NCI-H1105 treated with DMSO at 0.1 percent for 48 hours (cell line): ENCODE data around the gene SHISA8.

Experiments used
- DNase-seq: peaks from one replicate; lab custom pipeline; 2025; lab: John Stamatoyannopoulos, UW

Gene SHISA8

GRCh38 chr22:41933411-41934177 lies 18.7 kb upstream of the SHISA8 start:
- no peak for DNase-seq

DNA sequence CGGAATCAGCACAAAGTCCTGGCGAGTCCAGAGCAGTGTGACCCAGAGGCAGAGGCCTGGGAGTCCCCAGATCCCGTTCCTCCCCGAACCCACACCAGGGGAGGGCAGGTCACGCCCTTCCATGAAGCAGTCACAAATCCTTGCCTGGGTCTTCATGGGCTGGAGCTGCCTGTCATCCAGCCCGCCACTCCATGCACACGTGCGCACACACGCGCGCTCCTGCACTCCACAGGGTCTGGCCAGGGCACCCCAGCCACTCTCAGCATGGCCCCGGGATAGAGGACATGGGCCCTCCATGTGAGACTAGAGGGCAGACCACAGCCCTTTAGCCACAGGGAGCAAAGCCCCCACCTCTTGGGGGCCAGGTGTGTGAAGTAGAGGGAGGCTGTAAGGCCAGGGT lies 17.5 kb upstream of the SHISA8 start:
- no peak for DNase-seq

DNA sequence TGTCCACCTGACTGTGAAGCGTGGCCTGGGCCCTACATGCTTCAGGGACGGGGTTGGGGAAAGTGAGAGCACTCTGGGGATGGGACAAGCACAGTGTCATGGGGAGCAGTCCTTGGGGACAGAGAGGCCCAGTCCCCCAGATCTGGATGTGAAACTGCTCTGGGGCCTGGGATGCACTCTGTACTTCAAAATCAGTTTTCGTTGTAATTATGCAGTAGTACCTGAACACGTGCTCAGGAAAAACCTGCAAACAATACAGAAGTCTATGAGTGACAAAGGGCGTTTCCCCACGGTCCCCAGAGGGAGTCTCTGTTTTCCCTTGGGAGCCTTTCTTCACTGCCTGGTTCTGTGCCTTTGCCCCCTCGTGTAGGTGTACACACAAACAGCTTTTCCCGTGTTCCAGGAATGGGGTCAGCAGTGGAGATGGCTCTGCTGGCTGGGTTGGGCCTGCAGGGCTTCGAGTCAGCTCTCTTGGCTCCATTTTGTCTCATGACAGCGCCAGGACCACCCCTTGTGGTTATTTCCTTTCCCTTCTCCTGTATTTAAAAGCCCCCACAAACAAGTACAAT lies 16.9 kb upstream of the SHISA8 start:
- DNase-seq: no peak

- DNase-seq: no peak
Measured at GRCh38 chr22:41929418-41929810, 14.5 kb upstream of the SHISA8 start.

GRCh38 chr22:41928593-41929417 lies 13.9 kb upstream of the SHISA8 start:
- DNase-seq: no peak

DNA sequence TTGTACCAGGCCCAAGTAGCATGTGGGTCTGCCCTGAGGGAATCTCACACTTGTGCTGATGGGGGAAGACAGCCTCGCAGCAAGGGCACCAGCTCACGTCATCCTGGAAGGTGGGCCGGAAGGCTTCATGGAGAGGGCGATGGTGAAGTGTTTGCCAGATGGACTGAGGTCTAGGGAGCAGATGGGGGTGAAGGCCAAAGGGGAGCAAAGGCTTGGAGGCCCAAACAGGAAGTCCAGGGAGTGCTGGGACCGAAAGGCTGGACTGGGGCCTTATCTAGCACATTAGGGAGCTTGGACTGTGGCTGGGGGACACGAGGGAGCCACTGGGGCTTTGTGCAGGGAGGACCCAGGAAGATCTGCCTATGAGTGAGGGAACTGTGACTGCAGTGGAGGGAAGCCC lies 12.9 kb upstream of the SHISA8 start:
- no peak for DNase-seq

GRCh38 chr22:41925783-41926460 lies 11.0 kb upstream of the SHISA8 start:
- DNase-seq: peak; percentile 32

DNA sequence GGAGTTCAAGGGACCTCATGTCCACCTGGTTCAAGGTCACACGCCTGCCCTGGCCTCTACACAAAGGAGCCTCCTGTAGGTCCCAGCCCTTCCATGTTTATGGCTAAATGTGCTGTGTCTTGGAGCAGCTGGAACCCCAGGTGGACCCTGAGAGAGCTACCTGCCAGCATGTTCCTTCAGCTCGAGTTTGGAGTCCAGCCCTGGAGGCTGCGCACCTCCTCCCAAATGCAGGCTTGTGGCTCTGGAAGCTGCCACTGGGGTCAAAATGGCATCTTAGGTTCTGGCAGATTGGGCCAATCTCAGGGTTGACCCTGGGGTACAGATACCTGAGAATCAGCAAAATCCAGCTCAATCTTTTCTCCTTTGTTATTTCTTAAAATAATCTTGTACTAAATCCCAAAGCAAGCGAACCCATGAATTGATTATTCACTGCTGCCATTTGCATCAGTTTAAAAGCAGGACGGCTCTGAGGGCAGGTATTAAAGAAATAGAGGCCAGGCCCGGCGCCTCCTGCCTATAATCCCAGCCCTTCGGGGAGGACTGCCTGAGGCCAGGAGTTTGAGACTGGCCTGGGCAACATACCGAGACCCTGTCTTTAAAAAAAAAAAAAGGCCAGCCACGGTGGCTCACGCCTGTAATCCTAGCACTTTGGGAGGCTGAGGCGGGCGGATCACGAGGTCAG lies 8.9 kb upstream of the SHISA8 start:
- no peak for DNase-seq

DNA sequence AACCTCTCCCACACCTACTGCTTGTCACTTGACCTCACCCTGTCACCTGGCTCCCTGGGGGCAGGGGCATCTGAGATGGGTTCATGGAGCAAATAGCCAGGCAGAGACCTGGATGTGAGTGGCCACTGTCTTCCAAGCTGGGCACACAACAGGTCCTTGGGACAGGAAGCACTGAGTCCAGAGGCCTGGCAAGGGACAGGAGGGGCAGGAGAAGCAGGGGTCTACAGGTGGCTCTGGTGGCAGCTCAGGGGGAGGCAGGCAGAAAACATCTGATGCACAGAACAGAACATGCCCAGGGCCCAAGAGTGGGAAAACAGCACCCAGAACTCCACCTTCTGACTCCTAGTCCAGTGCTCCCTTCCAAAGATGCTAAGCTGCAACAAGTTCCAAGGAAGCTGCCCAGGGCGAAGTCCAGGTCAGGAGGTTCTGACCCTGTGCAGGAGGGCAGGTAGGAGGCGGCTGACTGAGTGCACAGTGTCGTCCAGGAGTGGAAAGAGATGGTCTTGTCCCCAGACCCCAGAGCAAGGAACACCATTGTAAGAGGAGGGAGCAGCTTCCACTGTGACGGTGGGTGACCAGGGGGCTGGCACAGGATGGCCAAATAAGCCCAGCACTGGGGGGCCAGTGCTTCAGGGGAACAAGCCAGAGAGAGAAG lies 8.2 kb upstream of the SHISA8 start:
- no peak for DNase-seq

DNA sequence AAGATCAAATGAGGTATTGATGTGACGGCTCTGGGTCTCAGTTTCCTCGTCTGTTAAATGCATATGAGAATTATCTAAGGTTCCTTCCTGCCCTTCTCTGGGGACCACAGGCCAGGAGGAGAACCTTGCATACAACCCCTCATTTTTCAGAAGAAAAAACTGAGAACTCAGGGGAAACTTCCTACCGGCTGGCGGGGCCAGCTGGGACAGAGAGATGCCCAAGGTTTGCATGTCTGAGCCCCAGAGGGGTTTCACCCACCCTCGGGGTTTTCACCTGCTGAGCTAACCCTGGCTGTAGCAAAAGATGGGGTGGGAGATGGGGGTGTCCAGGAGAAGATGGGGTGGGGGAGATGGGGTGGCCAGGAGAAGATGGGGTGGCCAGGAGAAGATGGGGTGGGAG lies 7.5 kb upstream of the SHISA8 start:
- no peak for DNase-seq

DNA sequence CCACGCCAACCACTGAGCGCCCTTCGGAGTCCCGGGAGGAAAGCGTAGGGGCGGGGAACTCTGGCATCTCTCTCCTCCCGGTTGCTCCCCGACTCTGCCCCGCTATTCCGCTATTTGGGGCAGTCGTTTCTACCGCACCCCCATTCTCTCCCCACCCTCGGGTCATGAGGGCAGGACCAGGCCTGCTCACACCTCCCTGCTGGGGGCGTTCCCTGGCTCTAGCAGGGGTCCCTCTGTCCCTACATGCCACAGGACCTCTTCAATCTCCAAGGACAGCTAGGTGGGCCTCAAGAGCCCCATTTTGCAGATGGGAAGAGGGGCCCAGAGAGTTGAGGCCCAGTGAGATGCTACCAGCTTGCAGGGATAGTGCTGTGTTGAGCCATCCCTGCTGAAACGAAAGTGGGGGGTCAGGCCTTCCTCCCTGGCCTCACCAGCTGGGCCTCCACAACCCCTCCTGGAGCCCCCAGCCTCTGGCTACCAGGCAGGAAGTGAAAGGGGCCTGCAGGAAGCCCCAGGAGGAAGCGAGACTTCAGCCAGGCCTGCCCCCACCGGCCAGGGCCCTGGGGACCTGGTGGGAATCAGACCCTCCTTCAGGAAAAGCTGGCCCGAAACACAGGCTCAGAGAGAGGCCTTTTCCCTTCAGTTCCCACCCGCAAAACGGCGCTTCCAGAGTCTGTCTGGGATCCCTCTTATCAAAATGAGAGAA lies 5.5 kb upstream of the SHISA8 start:
- DNase-seq: no peak

DNA sequence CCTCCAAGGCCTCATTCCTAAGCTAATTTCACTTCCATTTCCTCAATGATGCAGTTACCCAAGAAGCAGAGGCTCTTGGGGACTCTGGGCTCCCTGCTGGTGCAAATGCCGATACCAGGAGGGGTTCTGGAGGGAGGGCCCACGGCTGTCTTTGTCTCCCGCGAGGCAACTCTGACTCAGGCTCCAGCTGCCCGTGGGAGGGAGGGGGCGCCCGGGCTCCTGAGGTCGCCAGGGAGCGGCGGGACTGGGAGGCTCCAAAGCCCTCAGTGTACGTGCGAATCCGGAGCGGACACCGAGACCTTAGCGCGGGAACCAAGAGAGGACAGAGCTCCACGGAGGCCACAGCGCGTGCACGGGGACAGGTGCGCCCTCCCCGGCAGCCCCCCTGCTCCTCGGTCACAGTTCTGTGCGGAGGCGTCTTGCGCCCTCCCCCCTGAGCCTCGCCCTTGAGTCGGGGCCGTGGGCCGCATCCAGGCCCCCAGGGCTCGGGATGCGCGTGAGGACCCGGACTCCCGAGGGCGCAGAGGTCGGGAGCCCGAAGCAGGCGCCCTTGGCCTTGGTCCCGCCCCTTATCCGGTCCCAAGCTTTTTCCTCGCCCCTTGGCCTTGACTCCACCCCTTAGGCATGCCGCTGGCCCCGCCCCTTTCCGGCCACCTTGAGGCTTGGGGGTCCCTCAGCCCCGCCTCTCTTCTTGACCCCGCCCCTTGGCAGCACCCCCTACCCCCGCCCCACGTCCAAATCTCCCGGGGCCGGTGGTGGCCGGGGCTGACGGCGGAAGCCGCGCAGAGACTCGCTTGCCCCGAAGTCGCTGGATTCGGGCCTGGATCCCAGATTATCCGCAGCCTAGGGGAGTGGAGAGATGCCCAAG lies 4.7 kb upstream of the SHISA8 start:
- no peak for DNase-seq

- no peak for DNase-seq
Measured at GRCh38 chr22:41917903-41918791, 3.3 kb upstream of the SHISA8 start.

DNA sequence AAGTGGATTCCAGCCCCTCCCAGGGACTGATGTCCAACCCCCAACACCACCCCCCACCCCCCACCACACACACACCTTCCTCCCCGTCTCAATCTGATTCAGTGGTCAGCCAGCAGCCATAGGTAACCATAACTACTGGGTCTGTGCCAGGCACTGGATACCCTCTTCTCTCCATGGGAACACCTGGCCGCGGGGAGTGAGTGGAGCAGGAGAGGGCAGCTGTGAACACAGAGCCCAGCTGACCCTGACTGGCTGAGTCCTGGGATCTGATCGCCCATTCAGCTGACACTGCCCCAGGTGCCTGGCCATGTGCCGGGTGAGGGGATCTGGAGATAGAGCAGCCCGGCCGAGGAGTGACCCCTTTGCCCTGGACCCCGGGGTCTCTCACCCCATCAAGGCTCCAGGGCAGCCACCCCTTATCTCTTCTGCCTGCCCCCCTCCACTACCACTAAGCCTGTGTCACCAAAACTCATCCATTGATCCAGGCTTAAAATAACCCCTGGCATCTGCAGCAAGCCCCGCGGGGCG lies 2.6 kb upstream of the SHISA8 start:
- DNase-seq: no peak

DNA sequence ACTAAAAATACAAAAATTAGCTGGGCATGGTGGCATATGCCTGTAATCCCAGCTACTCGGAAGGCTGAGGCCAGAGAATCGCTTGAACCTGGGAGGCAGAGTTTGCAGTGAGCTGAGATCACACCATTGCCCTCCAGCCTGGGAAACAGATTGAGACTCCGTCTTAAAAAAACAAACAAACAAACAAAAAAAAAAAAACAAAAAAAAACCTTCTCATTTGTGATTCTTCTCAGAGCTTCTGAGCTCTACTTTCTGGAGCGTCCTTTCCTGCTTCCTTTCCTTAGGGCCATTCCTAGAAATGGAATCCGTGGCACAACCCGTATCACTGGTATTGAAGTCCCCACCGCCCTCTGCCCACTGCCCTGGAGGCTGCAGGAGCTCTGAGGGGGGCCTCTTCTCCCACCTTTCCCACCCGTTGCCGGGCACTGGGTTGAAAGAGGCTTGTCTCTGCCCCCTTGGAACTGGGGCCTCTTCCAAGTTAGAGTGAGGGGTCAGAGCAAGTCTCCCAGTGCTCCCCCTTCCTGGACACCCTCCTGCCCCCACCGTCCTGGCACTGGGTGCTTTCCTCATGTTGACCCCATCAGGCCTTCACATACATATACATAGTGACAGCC lies 2.0 kb upstream of the SHISA8 start:
- DNase-seq: no peak

- DNase-seq: no peak
Measured at GRCh38 chr22:41915786-41916493, 1.1 kb upstream of the SHISA8 start.

GRCh38 chr22:41914611-41915034 lies 251 bp downstream of the SHISA8 start:
- no peak for DNase-seq
